GM19239 (cell line): ENCODE results near the gene RWDD3.

Experiments used
- DNase-seq: peaks from one replicate; pipeline ENCODE4 v3.0.0; 2011; ENCODE audit warnings: low spot score; ENCODE audit not compliant: insufficient read length
- FAIRE-seq: peaks from 2 replicates; lab custom pipeline; 2011; peaks lifted over from hg19 to GRCh38; lab: Jason Lieb, UNC

RWDD3 gene

GRCh38 chr1:95229037-95229436, 5.0 kb upstream of the RWDD3 start:
- DNase-seq: no peak
- no peak for FAIRE-seq

GRCh38 chr1:95229706-95230105, 4.3 kb upstream of the RWDD3 start:
- FAIRE-seq (no peak), DNase-seq (no peak)

- FAIRE-seq (no peak), DNase-seq (no peak)
Measured at GRCh38 chr1:95230256-95230655, 3.8 kb upstream of the RWDD3 start.

- no peak for FAIRE-seq
- DNase-seq: no peak
Measured at GRCh38 chr1:95230768-95231191, 3.2 kb upstream of the RWDD3 start.

GRCh38 chr1:95232646-95233318, 1.2 kb upstream of the RWDD3 start:
- DNase-seq: no peak
- FAIRE-seq: no peak

GRCh38 chr1:95233319-95233736, 682 bp upstream of the RWDD3 start:
- DNase-seq (no peak), FAIRE-seq (no peak)

- no peak for FAIRE-seq
- DNase-seq: no peak
Measured at GRCh38 chr1:95236784-95237575, 3.0 kb downstream of the RWDD3 start.

- no peak for FAIRE-seq
Measured at GRCh38 chr1:95237981-95238703, 4.1 kb downstream of the RWDD3 start.

GRCh38 chr1:95245029-95245428, 11.0 kb downstream of the RWDD3 start:
- FAIRE-seq (no peak), DNase-seq (no peak)

More at GRCh38 chr1:95237981-95238703, 4.1 kb downstream of the RWDD3 start:
- DNase-seq: no peak

- FAIRE-seq: no peak
- no peak for DNase-seq
Measured at GRCh38 chr1:95246511-95246910, 12.5 kb downstream of the RWDD3 start.

- no peak for DNase-seq
- no peak for FAIRE-seq
Measured at GRCh38 chr1:95247607-95248006, 13.6 kb downstream of the RWDD3 start.

- DNase-seq: no peak
- FAIRE-seq: no peak
Measured at GRCh38 chr1:95249916-95250315, 15.9 kb downstream of the RWDD3 start.

- no peak for DNase-seq
Measured at GRCh38 chr1:95252422-95252821, 18.4 kb downstream of the RWDD3 start.

GRCh38 chr1:95254959-95255358, 20.9 kb downstream of the RWDD3 start:
- FAIRE-seq (no peak), DNase-seq (no peak)

More at GRCh38 chr1:95252422-95252821, 18.4 kb downstream of the RWDD3 start:
- FAIRE-seq: no peak

GRCh38 chr1:95255826-95256225, 21.8 kb downstream of the RWDD3 start:
- FAIRE-seq (no peak), DNase-seq (no peak)

- FAIRE-seq (no peak), DNase-seq (no peak)
Measured at GRCh38 chr1:95257758-95258157, 23.7 kb downstream of the RWDD3 start.

- FAIRE-seq (no peak), DNase-seq (no peak)
Measured at GRCh38 chr1:95259245-95259644, 25.2 kb downstream of the RWDD3 start.

GRCh38 chr1:95262913-95263312, 28.9 kb downstream of the RWDD3 start:
- FAIRE-seq (no peak), DNase-seq (no peak)

- no peak for FAIRE-seq
Measured at GRCh38 chr1:95263450-95263849, 29.4 kb downstream of the RWDD3 start.

GRCh38 chr1:95265106-95265505, 31.1 kb downstream of the RWDD3 start:
- FAIRE-seq (no peak), DNase-seq (no peak)

More at GRCh38 chr1:95263450-95263849, 29.4 kb downstream of the RWDD3 start:
- DNase-seq: no peak

- no peak for DNase-seq
- FAIRE-seq: no peak
Measured at GRCh38 chr1:95276429-95276828, 42.4 kb downstream of the RWDD3 start.
